Inferior parietal cortex (tissue), 1 donor: Measurements from ENCODE around the gene RNU6-9.

Source experiments
- DNase-seq: peaks from one replicate; pipeline ENCODE4 v3.0.0-alpha.2; 2016; ENCODE audit errors: extremely low spot score

RNU6-9 gene

DNA sequence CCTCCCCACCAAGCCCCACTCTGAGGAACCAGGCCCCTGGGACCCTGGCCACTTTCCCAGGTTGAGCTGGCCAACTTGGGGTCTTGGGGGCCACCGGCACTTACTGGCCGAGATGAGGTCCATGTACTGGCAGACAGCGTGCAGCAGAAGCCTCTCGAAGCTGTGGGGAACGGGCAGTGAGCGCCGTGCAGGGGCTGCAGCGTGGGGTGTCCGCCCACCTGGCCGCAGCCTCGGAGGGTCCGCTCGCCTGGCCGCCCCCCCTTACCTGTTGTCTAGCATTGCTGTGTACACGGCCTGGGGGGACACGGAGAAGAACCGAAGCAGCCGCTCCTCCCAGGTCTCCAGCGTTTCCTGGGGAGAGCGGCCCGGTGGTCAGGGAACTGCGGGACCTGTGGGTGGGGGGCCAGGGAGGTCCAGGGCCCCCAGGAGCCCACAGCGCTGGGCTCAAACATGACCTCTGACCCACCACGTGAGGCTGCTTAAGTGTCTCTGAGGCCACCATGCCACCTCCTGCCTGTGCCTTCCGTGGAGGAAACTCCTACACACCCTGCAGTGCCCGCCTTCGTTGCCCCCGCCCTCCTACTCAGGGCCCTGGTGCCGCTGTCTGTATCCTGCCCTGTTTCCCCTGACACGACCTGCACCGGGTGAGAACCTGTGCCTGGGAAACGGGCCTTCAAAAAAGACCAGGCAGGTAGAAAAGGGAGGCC is 6.2 kb downstream of the RNU6-9 start:
- no peak for DNase-seq

DNA sequence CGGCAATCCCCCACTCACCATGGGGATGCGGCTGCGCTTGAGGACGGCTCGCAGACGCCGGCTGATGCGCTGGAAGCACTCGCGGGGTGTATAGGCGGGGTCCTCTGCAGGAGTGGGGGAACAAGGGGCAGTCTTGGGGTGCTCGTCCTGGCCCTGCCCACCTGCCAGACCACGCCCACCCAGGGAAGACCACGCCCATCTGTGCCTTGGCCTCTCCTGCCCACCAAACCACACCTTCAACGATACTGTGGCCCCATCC is 6.7 kb downstream of the RNU6-9 start:
- no peak for DNase-seq

DNA sequence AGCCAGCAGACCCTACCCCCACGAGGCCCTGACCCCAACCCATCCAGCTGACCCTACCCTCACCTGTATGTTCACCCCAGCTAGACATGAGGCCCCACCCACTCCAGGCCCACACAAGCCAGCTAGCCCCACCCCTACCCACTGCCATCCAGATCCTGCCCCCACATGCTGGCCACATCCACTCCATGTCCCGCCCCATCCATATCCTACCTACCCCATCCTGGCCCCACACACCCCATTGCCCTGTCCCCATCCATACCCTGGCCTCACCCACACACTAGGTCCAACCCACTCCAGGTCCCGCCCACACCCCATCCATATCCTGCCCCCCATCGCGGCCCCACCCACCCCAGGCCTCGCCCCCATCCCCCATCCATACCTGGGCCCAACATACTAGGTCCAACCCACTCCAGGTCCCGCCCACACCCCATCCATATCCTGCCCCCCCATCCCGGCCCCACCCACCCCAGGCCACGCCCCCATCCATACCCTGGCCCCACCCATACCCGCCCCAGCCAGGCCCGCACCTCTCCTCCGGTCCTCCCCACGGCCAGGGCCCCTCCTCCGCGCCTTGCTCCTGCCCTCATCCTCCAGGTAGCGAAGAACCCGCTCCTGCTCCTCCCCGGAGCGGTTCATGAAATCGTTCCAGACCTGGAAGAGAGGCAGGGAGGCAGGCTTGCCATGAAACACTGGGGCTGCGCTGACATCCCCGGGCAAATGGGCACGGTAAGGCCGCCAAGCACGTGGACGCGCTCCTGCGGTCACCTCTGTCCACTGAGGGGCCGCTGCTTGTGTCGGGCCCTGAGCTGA is 7.2 kb downstream of the RNU6-9 start:
- no peak for DNase-seq

DNA sequence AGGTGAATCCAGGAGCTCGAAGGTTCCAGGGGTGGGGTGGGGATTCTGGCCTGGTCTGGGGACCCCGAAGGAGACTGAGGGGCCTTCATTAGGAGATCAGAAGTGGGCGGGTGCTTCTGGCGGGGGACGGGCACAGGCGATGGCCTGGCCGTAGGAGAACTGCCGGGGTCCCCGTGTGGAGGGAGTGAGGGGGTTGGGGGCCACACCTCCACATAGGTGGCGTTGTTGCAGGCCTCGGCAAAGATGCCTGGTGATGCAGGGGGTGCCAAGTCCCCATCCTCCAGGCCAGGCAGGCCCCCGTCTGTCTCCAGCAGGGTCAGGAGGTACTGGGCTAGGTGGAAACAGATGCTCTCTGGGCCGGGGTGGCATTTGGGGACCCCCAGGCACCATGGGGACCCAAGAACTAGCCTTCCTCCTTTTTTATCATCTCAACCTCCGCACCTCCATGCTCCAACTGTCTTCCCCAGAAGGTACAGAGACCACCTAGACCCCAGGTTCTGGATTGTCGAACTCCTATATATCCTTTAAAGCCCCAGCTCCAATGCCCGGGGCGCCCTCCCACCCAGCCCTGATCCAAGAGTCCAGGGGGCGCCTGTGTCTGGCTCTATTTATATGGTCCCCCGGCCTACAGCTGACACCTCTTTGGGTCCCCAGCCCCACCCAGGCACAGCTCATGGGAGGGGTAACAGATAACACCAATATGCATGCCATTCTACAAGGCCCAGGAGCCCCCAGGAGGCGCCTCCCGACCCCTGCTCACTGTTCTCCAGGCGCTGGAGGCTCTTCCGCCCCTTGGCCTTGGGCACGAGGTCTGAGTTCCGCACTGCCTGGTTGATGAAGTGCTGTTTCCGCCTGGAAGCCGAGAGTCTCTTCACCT is 8.2 kb downstream of the RNU6-9 start:
- no peak for DNase-seq

DNA sequence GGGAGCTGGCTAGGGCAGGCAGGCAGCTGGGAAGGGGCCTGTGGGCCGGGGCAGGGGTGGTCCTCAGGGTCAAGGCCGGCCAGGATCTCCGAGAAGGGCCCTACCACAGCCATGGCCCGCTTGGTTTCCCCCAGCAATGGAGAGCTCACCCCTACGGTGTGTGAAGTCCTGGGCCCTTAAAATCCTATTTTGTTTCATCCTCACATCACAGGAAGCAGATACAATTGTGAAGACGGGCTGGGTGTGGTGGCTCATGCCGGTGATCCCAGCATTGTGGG is 8.7 kb downstream of the RNU6-9 start:
- DNase-seq, result no peak

DNA sequence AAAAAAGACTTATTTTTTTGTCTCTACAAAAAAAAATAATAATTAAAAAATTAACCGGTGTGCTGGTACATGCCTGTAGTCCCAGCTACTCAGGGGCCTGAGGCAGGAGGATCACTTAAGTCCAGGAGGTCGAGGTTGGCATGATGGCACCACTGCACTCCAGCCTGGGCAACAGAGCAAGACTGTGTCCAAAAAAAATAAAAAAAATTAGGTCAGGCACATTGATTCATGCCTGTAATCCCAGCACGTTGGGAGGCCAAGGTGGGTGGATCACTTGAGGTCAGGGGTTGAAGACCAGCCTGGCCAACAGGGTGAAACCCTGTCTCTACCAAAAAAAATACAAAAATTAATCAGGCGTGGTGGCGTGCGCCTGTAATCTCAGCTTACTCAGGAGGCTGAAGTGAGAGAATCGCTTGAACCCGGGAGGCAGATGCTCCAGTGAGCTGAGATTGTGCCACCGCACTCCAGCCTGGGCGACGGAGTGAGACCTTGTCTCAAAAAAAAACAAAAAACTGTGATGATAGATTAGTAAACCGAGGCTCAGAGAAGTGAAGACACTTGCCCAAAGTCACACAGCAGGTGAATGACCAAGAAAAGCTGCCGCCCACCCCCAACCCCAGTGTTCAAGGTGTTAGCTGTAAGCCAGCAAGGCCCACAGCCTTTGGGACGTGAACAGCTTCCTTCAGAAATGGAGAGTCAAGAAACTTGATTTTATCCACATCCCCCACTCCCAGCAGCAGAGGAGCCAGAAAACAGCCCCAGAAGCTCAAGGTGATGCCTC is 9.4 kb downstream of the RNU6-9 start:
- no peak for DNase-seq

DNA sequence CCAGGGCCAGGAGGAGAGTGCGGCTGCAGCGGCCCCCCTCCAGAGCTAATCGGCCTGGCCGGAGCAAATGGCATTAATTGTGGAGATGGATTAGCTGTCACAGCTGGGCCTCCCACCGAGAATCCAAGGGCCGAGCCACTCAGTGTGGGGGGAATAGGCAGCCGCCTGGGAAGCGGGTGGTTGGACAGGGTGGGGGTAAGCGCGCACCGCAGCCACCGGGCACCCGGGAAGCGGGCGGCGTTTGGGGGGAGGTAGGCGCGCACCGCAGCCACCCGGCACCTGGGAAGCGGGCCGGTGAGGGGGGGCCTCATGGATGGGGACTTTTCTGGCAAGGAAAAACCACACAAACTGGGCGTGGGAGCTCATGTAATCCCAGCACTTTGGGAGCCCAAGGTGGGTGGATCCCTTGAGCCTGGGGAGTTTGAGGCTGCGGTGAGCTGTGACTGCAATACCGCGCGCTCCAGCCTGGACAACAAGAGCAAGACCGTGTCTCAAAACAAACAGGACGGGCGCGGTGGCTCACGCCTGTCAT is 10.0 kb downstream of the RNU6-9 start:
- DNase-seq, result no peak

DNA sequence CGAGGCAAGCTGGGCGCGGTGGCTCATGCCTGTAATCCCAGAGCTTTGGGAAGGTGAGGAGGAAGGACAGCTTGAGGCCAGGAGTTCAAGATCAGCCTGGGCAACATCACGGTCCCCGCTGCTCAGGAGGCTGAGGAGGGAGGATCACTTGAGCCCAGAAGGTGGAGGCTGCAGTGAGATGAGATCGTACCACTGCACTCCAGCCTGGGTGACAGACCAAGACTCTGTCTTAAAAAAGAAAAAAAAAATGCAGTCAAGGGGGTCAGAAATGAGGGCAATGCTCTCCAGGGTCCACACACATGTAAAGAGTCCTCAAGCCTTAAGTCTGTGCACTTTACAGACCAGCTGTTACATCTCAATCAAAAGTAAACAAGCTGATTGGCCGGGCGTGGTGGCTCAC is 11.3 kb downstream of the RNU6-9 start:
- DNase-seq, result no peak

DNA sequence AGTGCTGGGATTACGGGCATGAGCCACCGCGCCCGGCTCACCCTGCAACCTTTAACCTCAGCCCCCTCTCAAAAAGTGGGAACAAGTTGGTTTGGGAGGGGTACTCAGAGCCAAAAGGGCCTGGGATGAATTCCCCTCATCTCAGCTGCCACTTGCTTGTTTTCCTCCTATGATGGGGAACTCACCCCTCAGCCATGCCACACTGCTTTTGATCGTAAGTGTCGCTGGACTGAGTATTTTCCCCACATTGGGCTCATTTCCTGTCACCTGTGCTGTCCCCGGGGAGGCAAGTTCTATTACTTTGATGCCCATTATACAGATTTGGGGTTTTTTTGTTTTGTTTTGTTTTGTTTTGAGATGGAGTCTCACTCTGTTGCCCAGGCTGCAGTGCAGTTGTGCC is 13.2 kb downstream of the RNU6-9 start:
- DNase-seq, result no peak

DNA sequence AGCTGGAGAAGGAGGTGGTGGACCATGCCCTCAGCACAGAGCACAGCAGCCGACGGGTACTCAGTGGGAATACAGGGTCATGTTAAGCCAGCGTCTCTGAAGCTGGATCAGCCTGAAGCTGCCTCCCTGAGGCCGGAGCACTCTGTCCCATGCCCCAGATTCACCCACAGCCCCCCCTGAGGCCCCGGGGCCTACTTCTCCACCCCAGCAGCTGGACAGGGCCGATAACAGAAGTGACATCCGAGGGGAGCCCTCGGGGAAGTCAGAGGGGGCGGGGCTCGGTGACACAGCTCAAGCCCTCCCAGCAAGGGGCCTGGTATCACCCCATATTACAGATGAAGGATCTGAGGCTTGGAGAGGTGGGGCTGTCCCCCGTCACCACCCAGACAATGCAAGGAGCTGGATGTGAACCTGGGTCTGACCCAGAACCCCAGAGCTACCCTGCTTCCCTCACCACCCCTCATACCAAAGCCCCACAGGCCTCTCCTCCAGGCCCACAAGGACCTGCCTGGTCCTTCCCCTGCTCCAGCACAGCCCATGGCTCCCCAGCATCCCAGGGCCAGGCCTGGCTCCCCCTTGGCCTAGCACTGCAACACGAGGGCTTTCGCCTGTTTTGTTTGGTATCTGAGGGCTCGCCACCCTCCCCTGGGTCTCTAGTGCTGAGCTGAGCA is 14.0 kb downstream of the RNU6-9 start:
- DNase-seq, result no peak

DNA sequence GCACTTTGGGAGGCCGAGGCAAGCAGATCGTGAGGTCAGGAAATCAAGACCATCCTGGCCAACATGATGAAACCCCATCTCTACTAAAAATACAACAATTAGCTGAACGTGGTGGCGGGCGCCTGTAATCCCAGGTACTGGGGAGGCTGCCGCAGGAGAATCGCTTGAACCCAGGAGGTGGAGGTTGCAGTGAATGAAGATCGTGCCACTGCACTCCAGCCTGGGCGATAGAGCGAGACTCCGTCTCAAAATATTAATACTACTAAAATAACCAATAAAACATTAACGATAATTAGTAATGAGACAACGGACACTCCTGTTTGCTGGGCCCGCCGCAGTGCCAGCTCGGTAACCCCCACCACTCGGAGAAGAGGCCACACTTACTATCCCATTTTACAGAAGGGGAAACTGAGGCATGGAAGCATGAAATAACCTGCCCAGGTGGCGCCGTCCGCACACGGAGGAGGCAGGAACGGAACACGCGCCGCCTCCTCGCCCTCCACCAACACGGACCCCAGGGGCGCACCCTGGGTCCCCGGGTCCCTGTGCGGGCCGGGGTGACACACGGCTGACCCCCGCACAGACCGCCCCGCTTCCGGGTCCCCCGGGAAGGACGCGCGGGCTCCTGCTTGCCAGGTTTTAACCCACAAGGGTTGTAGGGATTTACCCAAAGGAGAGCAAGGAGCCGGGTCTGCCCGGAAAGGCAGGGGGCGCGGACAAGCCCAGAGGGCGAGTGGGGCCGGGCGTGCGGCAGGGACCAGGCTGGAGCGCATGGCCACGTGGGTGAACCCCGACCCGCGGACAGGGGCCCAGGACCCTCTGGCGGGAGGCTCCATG is 18.1 kb downstream of the RNU6-9 start:
- DNase-seq, result no peak

DNA sequence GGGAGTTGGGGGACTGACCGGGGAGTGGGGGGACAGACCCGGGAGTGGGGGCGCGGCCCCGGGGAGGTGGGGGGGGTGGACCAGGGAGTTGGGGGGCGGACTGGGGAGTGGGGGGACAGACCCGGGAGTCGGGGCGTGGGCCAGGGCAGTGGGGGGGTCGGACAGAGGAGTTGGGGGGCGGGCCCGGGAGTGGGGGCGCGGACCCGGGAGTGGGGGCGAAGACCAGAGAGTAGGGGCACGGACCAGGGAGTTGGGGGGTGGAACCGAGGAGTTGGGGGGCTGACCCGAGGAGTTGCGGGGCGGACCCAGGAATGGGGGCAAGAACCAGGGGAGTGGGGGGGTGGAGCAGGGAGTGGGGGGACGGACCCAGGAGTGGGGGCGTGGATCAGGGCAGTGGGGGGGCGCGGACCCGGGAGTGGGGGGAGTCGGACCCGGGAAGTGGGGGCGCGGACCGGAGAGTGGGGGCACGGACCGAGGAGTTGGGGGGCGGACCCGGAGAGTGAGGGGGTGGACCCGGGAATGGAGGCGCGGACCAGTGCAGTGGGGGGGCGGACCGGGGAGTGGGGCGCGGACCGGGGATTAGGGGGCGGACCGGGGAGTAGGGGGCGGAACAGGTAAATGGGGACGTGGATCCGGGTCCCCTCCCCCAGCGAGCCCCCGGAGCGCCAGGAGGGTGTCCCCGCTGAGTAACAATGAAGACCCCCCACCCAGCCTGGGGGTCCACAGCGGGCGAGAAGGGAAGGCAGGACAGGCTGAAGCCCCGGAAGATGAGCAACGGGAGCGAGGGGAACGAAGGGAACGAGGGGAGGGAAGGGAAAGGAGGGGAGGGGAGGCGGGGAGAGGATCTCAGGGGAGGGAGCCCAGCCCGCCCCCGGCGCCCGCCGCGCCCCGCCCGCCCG is 19.1 kb downstream of the RNU6-9 start:
- DNase-seq, result no peak

DNA sequence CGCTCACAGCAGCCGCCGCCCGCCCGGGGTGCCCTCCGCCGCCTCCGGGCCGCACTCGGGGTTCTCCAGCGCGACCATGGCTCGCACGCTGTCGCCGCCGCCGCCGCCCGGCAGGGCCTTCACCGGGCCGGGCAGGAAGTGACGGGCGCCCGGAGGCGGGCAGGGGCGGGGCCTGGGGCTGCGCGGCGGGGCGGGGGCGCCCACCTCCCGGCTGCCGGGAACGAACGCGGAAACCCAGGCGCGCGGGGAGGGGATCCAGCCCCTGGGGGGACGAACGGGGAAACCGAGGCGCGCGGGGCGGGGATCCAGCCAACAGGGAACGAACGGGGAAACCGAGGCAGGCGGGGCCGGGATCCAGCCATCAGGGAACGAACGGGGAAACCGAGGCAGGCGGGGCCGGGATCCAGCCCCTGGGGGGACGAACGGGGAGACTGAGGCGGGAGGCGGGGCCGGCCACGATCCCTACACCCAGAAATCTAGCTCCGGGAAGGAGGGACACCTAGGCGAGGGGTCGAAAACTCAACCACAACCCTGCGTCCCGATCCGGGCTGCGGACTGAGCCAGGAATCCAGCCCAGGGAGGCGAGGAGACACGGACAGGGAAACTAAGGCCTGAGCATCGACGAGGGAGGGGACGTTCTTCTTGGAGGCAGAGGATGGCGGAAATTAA is 19.9 kb downstream of the RNU6-9 start, which contains the start of gene R3HDM4:
R3HDM4 (minus strand) TSS at position 140 of the 669 bp plus-strand sequence; CDS start at position 78, 62 bp downstream.
- no peak for DNase-seq

DNA sequence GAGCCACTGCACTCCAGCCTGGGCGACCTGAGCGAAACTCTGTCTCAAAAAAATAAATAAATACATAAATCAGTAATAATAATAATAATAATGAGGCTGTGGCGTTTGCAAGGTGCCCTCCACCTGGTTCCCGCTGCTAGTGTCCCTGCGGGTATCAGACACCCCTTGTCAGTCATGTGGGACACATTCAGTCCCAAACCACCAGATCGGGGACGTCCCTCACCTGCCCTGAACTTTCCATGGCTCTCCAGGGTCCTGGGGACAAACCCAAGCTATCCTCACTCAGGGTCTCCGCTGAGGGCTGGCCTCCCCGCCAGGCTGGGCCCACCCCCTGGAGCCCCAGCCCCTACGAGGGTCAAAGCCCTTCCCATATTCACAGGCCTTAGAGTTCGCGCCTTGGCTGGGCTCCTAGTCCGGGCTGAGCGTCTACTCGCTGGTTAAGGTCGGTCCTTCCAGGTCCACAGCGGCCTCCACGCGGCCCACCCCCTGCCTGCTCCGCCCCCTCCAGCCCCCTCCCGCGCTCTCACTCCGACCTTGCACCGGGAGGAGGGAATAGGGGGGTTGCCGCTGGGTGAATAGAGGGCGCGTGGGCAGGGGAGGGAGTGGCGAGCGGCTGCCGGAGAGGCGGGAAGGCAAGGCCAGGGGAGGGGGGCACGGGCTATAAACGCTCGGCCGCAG is 23.5 kb downstream of the RNU6-9 start:
- no peak for DNase-seq

DNA sequence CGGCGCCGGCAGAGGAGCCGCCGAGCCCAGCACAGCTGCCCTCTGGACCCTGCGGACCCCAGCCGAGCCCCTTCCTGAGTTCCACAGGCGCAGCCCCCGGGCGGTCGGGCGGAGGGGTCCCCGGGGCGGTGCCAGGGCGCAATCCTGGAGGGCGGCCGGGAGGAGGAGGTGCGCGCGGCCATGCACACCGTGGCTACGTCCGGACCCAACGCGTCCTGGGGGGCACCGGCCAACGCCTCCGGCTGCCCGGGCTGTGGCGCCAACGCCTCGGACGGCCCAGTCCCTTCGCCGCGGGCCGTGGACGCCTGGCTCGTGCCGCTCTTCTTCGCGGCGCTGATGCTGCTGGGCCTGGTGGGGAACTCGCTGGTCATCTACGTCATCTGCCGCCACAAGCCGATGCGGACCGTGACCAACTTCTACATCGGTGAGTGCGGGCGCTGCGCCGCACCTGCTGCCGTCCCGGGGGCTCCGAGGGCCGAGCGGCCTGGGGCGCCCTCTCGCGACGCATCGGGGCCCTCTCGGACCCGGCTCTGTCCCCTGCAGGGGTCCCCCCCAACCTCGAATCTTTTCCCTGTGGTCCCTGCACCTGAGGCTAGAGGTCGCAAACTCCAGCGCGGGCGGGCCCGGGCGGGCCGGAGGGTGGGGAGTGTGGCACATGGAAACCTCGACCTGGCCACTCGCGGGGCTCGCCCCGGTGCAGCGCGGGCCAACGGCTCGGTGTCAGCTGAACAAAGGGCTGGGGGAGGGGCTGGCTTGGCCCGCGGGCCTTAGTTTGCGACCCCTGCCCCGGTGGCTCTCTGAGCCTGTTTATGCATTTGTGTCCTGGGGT is 24.3 kb downstream of the RNU6-9 start, which contains the start of gene KISS1R:
KISS1R (plus strand) TSS at position 11 of the 829 bp plus-strand sequence; CDS start at position 181, 170 bp downstream.
- DNase-seq, result no peak

DNA sequence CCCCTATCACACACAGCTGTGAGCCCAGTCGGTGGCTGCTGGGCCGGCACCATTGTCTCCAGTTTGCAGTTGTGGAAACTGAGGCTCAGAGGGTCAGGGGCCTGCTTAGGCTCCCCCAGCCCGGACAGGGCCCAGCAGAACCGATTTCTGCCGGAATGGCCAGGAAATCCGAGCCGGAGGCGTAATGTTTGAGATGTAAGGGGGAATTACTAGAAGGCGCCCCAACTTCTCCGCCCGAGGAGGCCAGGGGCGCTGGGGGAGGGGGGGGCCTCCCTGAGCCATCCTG is 24.8 kb downstream of the RNU6-9 start:
- no peak for DNase-seq

DNA sequence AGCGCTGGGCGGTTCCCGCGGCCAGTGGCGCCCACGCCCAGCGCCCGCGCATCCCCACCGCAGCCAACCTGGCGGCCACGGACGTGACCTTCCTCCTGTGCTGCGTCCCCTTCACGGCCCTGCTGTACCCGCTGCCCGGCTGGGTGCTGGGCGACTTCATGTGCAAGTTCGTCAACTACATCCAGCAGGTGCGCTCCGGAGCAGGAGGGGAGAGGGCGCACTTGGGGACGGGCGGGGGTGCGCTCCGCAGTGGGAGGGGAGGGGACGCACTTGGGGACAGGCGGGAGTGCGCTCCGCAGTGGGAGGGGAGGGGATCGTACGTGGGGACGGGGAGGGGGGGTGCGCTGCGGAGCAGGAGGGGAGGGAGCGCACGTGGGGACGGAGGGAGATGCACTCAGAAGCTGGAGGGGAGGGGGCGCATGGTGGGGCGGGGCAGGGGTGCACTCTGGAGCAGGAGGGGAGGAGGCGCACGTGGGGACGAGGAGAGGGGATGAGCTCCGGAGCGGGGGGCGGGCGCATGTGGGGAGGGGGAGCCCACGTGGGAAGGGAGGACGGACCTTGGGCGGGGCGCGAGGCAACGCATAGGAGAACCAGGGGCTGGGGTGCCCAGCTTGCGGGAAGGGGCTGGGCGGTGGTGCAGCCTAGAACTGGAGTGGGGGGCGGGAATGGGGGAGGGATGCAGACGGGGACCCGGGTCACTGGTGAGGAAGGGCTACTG is 25.4 kb downstream of the RNU6-9 start:
- no peak for DNase-seq
